ENCODE data around the gene KCNJ1.

DNA sequence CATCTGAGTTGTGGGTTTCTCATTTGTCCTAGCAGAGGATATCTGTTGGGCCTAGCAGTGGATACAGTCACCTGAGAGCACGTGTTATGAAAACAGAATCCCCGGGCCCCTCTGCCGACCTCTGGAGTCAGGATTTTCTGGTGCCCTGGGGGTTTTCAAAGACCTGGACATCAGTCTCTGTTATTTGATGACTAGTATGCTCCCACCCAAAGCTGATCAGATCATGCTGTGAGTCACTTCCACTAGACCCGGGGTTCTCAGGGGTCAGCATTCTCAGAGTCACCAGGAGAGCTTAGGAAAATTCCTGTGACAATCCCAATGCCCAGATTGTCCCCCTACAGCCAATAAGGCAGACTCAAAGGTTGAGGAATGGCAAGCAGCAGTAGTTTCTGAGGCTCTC, 38.7 kb downstream of the KCNJ1 start:
- TF ChIP-seq, protein P1, sequence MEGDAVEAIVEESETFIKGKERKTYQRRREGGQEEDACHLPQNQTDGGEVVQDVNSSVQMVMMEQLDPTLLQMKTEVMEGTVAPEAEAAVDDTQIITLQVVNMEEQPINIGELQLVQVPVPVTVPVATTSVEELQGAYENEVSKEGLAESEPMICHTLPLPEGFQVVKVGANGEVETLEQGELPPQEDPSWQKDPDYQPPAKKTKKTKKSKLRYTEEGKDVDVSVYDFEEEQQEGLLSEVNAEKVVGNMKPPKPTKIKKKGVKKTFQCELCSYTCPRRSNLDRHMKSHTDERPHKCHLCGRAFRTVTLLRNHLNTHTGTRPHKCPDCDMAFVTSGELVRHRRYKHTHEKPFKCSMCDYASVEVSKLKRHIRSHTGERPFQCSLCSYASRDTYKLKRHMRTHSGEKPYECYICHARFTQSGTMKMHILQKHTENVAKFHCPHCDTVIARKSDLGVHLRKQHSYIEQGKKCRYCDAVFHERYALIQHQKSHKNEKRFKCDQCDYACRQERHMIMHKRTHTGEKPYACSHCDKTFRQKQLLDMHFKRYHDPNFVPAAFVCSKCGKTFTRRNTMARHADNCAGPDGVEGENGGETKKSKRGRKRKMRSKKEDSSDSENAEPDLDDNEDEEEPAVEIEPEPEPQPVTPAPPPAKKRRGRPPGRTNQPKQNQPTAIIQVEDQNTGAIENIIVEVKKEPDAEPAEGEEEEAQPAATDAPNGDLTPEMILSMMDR (conservative IDR thresholded peaks at IDR 0.05 in 1 of 2, IDR thresholded peaks at IDR 0.05 in 1 of 2; ENCODE audit: low read depth in 1 of 2, low read length in 2 of 2): no peak
- no peak for TF ChIP-seq EZH2 (IDR thresholded peaks at IDR 0.05; ENCODE audit: low read length, missing control alignments)
